IPS DF 19.7 (cell line): Measurements from ENCODE around the gene WWC2.
"Not testable (repeated sequence)": the region's sequence is repeated elsewhere in the genome, so short reads cannot be mapped to it uniquely, and the experiment has no call there.

Experiments used
- DNase-seq: peaks from one replicate; pipeline ENCODE4 v3.0.0-alpha.2; 2013; ENCODE audit warnings: low read depth, low spot score

The WWC2 gene

DNA sequence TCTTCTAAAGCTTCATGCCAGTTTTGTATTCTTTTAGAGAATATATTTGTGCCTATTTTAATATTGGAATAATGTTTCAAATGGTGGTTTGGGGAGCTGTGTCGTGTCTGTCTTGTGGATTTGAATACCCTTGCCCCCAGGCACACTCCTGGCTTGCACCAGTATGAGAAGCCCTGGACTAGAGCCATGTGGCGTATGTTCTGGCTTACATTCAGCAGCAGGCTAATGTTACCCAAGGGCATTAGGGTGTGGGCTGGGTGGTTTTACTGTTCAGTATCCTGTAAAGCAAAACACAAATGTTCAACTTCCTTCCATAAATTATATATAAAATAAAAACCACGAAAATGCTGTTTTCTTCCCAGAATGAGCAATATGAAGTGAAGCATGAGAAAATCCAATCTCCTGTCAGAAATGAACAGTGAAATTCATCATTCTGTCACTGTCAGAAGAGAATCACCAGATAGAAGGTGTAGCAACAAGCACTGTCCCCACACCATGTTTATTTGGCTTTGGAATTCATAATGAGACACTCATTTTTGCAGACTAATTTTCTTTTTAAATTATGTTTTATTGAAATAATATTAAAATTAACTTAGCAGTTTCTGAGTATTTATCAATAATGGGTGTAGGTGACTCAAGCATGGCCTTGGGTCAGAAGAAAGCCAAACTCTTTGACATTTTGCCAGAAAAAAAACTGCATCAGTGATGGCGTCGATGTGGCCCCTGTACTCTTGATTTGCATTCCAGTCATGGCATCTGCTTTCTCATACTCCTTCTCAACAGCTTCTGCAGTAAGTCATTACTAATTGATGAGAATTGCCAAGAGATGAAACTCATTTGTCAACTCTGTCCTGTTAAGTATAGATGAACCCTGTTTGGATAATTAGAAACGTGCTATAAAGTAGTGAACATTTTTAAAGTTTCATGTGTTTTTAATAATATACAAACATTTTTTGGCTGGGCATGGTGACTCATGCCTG is 43.8 kb downstream of the WWC2 start:
- no peak for DNase-seq

DNA sequence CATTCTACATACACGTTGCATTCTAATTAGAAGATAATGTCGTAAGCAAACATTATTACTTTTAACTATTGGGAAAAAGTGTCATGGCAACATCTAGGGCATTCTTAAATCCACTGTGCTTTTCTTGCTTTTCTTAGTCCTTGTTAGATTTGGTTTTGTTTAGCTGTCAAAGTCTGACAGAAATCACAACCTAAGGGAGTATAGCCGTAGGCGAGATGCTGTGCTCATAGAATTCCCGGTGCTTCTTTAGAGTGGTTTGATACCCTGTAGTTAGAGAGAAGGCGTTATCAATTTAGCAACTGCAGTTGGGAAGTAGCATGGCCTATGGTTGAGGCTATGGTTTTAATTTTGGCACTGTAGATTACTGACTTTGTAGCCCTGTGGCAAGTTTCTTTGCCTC is 45.7 kb downstream of the WWC2 start:
- DNase-seq: no peak

DNA sequence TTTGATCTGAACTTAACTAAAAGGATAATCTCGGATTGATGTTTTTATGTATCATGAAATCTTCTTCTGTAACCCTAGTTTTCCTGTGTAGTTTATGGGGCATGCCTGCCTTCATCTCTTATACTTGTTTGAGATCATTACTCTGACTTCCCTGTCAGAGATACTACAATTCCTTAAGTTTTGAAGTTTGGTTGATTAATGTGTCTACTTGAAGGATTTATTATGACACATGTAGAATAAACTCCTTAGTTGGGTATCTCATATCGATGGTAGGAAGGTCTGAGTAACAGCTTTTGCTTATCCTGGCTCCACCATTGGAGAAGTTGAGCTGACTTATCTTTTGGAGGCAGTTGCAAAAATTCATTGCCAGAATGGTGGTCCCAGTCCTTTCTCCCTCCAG is 46.7 kb downstream of the WWC2 start:
- no peak for DNase-seq

DNA sequence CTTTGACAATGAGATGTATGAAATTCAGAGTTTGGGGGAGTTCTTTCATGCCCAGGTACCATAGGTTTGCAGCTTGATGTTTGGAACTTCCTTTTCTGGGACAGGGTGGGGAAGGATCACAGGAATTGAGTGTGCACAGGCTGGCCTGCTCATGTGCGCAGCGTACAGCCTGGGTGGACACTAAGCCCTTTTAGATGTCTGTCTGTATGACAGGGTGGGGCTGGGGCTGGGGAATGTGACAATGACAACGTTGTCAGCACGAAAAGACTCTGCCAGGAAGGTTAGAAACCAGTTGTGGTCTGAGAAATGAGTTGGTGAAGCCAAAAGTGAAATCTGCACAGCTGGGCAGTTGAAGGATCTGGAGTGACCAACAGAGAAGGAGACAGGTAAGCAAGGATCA is 47.4 kb downstream of the WWC2 start:
- DNase-seq: no peak

DNA sequence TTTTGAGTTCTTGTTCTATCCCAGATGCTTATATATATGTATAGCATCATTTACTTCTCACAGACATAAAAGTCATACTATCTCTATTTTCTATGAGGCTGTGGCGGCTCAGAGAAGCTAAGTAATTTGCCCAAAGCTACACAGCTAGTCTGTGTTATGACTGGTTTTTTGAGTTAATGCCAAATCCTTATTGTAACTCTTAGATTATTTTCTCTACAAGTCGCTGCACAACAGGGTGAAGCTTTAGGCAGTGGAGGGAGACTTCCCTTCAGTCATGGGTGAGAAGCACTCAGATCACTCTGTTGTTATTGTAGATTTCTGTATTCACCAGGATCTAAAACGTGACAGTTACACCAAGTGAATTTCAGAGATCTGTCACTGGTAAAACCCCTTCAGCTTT is 48.1 kb downstream of the WWC2 start:
- no peak for DNase-seq

DNA sequence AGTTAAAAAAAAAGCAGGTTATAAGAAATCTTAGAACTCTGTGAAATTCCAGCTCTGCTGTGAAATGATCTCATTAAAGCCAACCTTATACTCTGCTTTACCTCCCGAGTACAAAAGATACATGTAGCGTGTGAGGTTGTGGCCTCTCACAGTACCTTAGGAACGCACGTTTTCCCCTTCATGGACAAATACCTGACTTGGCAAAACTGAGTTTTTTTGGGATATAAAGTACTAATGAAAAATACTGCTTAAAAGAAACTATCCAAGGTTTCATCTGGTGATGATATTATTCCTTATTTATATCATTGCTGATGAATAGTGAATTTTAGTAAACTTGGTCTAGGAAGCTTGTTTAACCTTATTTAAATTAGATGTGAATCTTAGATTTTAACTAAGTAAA is 48.9 kb downstream of the WWC2 start:
- no peak for DNase-seq

DNA sequence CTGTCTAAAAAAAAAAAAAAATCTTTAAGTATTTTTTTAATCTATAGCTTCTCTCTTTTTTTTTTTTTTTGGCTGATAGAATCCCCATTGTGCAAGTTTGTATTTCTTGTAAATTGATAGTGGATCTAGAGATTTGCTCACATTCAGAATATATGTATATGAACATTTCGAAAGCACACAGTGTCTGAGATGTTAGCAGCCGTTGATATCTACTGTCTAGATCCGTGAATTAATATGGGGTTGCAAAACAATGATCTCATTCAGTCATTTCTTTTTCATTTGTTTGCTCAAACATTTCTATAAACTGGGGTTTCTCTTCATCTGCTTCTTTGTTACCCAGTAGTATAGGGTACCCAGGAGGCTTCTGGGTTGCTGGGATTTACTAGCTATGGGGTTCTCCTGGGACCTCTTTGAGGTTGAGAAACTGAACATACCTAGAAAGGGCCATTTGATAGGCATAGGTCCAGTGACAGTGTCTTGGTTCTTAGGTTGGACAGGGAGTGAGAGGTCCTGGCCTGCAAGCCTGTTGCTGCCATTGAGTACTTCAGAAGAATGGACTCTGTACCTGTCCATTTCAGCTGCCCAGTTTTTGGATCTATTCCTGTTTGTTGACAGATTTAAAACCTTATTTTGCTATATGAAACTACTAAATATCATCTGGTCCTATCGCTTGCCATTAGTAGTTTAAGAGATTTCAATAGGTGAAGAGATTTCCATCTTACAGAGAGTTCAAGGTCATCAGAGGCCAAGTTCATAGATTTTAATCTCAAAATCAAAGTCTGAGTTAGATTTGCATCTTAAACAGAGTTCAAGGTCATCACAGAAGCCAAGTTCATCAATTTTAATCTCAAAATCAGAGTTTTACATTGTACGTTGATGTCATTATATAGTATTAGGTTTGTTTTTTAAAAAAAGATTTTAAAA is 50.8 kb downstream of the WWC2 start:
- DNase-seq: no peak

DNA sequence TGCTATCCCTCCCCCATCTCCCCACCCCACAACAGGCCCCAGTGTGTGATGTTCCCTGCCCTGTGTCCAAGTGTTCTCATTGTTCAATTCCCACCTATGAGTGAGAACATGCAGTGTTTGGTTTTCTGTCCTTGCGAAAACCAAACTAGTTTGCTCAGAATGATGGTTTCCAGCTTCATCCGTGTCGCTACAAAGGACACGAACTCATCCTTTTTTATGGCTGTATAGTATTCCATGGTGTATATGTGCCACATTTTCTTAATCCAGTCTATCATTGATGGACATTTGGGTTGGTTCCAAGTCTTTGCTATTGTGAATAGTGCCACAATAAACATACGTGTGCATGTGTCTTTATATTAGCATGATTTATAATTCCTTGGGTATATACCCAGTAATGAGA is 51.6 kb downstream of the WWC2 start:
- DNase-seq: not testable (repeated sequence)

DNA sequence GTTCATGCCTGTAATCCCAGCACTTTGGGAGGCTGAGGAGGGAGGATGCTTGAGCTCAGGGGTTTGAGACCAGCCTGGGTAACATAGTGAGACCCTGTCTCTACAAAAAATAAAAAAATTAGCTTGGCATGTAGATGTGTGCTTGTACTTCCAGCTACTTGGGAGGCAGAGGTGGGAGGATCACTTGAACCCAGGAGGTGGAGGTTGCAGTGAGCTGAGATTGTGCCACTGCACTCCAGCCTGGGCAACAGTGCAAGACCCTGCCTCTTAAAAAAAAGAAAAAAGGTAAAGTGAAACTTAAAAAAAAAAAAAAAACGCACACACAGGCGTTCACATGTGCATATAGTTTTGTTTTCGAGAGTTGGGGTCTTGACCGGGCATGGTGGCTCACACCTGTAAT is 53.2 kb downstream of the WWC2 start:
- DNase-seq: not testable (repeated sequence)

DNA sequence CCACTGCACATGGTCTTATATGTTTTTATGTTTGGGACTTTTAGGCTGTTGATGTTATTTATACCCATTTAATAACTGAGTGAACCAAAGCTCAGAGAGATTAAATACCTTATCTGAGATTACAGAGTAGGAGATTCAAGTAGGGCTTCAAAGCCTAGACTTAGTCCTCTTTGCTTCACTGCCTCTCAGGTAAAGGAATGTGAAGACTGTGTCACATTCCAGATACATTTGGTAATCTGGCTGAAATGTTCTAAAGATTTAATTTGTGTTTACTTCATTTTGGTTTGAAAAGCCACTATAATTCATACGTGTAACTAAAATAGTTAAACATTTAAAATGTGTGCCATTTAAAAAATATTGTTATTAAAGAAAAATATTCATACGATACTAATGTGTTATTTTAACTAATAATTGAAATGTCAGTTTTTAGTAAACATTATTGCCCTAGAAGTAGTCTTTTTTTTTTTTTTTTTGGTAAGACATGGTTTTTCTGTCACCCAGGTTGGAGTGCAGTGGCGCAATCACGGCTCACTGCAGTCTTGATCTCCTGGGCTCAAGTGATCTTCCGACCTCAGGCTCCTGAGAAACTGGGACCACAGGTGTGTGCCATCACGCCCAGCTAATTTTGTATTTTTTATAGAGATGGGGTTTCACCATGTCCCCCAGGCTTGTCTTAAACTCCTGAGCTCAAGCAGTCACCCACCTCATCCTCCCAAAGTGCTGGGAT is 54.3 kb downstream of the WWC2 start:
- no peak for DNase-seq

DNA sequence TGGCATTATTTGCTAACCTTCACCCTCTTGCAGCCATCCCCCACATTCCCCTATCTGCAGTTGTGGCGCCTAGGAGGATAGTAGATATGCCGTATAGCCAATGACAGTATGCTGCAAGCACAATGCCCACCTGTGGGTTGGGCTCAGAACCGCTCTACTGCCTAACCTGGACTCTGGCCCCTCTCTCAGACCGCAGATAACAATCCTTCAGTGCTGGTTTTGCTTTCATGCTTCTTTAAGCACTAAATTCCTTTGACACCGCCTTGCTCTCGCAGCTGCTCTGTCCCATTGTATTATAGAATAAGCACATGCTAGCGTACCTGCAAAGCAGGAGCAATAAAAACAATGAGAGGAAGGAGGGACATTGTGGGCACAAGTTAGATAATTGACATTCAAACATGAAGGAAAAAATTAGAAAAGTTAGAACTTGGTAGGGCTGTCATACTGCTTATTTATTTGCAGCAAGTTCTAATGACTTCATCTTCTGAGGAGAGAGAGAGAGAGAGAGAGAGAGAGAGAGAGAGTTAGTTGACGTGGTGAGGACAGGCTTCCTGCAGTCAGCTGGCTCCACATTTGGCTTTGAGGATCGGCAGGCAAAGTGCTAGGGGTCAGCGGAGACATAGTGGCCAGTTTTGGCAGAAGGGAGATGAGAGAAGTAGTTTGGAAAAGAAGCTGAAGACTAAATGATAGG is 55.8 kb downstream of the WWC2 start:
- no peak for DNase-seq

DNA sequence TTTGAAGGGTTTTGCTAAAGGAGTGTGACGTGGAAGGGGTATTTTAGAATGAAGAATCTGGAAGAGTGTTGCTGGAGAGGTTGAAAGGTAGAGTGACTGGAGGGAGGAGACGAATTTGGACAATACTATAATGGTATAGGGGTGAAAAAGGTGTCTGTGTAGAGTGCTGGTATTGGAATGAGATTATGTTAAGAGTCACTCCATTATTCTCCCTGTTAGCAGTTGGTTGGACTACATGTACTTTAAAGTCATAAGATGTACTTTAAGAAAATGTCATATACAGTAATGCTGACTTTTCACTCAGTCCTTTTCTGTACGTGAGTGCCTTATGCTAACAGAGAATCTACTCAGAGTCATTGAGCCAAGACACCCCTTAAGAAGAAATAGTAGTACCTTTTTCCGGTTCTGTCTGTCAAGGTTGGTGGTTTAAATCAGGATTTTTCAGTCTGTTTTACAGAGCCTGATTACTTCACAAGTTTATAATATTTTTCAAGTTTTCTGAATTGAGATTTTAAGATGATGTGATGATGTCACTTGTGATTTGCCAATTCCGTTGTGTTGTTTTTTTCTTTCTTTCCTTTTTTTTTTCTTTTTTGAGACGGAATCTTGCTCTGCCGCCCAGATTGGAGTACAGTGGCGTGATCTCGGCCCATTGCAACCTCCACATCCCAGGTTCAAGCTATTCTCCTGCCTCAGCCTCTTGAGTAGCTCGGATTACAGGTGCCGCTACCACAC is 56.6 kb downstream of the WWC2 start:
- no peak for DNase-seq

DNA sequence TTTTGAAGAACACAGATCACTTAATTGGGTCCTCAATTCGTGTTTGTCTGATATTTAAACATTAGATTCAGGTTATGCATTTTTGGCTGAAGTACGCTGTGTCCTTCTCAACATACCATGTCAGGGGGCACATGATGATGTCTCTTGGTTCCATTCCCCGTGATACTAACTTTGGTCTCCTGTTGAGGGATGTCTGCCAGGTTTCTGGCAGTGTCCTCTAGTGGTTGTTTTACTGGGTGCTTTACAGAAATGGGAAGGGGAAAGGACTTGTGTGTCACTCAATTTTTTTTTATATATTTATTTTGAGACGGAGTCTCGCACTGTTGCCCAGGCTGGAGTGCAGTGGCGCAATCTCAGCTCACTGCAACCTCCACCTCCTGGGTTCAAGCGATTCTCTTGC is 58.2 kb downstream of the WWC2 start:
- no peak for DNase-seq

DNA sequence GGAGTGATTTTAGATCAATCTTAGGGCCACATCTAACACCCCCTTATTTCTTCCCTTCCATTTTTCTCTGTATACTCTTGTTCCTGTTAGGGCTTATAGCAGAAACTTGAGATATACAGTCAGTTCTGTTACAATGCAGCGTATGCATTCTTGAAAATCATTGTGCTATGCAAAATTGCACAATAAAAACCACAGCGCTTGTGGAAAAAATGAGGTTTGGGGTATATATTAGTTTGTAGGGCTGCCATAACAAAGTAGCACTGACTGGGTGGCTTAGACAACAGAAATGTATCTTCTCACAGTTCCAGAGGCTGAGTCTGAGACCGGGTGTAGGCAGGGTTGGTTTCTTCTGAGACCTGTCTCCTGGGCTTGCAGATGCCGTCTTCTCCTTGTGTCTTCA is 59.0 kb downstream of the WWC2 start:
- no peak for DNase-seq

DNA sequence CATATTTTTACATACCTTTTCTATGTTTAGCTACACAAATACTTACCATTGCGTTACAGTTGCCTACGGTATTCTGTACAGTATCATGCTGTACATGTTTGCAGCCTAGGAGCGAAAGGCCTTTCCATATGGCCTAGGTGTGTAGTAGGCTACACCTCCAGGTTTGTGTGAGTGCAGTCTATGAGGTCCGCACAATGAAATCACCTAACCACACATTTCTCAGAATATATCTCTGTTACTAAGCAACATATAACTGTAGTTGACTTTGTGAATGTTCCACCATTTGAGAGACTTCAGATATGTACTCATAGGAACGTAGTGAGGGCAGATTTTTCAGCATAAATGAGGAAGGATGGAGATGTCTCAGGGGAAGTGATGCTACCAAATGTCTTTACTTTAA is 62.6 kb downstream of the WWC2 start:
- no peak for DNase-seq

DNA sequence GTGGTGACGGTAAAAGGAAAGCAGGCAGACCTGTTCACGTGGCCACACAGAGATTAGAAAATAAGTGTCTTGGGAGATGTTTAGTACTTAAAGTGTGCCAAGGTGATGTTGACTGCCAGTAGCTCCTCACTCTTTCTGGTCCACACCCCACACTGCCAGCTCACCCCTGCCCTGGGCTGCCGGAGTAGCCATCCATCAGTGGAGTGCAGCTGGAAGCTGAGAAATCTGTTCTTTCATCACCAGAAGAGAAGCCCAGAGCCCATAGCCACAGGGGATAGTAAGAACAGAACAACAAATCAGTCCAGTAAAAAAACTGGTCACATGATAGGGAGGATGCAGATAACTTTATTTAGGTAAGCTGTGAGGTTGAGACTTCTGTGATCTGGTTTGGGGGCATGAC is 64.1 kb downstream of the WWC2 start:
- DNase-seq: no peak

DNA sequence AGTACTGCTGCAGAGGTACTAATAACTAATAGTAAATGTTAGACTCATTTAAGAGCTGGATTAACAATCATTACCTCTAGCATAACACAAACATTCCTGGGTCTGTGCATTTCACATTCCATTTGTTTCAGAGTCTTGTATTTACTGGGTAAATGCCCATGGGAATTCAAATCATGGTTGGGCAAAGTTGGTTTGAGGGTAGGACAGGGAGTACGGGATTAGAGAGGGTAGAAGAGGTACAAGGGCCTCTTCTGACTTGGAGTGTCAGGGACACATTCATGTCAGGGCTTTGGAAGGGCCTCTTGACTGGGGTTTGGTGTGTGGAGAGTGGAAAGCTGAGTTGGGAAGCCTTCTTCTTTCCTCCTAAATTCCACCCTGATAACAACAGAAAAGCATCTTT is 65.9 kb downstream of the WWC2 start:
- no peak for DNase-seq

DNA sequence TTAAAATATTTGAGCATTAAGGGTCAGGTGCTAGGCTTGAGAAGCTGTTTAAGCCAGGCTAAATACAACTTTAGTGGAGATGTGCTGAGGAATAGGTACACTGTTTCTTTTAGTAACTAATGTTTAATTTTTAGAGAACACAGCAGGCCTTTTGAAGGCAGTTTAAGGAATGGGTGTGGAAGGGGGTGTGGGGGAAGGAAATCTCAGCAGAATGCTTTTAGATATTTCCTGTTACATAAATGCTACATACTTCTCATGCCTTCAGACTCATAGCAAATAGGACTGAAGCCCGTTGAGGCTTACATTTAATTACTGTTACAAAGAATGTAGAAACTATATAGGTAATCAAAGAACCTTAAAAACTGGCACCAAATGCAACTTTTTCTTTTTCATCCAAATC is 66.3 kb downstream of the WWC2 start:
- no peak for DNase-seq

DNA sequence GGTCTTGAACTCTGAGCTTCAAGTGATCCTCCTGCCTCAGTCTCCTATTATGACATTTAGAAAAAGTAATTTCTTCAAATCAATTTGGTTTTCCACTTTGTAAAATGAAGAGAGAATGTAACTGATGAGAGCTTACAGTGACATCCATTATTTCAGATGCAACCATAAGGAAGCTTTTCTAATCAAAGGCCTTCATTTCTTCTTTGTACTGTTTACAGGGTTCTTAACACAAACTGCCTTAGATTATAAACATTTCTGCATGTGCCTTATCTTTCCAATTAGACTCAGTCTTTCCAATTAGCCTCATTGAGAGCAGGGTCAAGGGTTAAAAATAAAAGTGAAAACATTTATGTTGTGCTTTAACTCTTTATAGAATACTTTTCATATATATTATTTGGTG is 71.8 kb downstream of the WWC2 start:
- DNase-seq: no peak

DNA sequence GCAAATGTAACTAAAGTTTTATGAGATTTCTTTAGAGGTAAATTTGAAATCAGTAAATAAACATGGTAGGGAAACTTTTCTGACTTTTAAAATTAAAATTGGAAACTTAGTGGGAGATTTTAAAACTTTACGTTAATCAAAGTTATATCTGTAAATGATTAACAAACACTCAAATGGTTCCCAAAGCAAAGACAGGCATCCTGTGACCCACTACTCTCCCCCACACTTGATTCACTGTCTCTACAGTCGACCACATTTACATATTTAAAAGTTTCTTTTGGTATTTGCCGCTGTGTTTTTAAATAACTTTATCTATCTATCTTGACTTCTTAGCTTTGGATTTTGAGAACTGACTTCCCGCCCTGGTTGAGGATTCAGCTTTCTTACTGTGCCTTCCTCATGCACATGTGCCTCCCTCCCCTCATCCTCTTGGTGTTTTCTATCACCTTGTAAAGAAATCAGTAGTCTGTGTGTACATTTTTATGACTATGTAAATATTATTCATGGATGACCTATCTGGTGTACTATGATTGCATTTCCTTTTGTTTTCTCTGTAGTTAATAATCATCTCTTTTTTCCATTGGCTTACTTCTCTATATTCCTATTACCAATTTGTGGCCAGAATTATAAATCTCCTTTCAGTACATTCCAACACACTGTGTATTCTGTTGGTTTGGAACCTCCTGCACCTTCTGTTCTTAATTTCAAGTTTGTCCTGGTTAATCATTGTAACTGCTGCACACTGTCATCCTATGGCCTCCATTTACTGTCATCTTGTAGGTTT is 72.6 kb downstream of the WWC2 start:
- no peak for DNase-seq
